ENCODE measurements around the gene ASB10.

DNA sequence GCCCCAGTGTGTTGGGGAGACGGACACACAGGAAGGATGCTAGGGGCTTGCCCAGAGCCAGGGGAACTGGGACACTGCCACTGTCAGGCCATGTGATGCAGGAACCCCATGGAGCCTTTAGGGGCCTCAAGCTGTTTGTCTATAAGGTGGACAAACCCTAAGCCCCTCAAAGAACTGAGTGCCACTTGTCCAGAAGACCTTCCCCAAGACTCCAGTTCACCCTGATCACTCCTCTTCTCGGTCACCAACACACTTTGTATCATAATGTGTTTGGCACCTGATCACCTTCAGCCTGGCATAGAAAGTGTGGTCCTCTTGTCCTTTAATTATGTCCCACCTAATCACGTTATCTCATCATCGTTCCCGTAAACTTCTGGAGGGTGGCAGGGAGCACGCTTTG, 22.5 kb upstream of the ASB10 start:
- no peak for TF ChIP-seq JUND (IDR thresholded peaks at IDR 0.05)
- TF ChIP-seq, protein P1, sequence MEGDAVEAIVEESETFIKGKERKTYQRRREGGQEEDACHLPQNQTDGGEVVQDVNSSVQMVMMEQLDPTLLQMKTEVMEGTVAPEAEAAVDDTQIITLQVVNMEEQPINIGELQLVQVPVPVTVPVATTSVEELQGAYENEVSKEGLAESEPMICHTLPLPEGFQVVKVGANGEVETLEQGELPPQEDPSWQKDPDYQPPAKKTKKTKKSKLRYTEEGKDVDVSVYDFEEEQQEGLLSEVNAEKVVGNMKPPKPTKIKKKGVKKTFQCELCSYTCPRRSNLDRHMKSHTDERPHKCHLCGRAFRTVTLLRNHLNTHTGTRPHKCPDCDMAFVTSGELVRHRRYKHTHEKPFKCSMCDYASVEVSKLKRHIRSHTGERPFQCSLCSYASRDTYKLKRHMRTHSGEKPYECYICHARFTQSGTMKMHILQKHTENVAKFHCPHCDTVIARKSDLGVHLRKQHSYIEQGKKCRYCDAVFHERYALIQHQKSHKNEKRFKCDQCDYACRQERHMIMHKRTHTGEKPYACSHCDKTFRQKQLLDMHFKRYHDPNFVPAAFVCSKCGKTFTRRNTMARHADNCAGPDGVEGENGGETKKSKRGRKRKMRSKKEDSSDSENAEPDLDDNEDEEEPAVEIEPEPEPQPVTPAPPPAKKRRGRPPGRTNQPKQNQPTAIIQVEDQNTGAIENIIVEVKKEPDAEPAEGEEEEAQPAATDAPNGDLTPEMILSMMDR (IDR thresholded peaks at IDR 0.05; ENCODE audit: low read depth, low read length, missing input control): no peak
- no peak for TF ChIP-seq SP1 (IDR thresholded peaks at IDR 0.05)
- TF ChIP-seq, protein P2, sequence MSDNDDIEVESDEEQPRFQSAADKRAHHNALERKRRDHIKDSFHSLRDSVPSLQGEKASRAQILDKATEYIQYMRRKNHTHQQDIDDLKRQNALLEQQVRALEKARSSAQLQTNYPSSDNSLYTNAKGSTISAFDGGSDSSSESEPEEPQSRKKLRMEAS (IDR thresholded peaks at IDR 0.05): no peak

Data from liver (tissue), 3 donors.